OCI-LY7 (cell line): ENCODE measurements around the gene MYBBP1A. TPM values are rescaled to one million over a fixed set of nuclear protein-coding genes. Genes with fewer than 3 reads are reported as not detected.
"Not testable (repeated sequence)": the region's sequence is repeated elsewhere in the genome, so short reads cannot be mapped to it uniquely, and the experiment has no call there.

Experiments used
- Bru-seq: library from RNA; stranded (reverse); fragments of 400-500 nt; gene quantifications from one replicate; lab custom pipeline; 2021; lab: Mats Ljungman, UMichigan
- BruChase-seq, 2 experiments: library from RNA; stranded (reverse); fragments of 400-500 nt; gene quantifications; one replicate each; lab custom pipeline; 2021; lab: Mats Ljungman, UMichigan
- BruUV-seq: library from RNA; stranded (reverse); fragments of 400-500 nt; replicated peaks from 2 replicates; lab custom pipeline; 2021; lab: Mats Ljungman, UMichigan
- CTCF ChIA-PET: fragments of 300-600 bp; sonication (Branson Sonifier 250); formaldehyde crosslinking; loops from one replicate; lab custom pipeline; 2022; ENCODE audit warnings: antibody characterized with exemption; ENCODE audit not compliant: unreplicated experiment; lab: Charles Lee
- POLR2A ChIA-PET: fragments of 300-600 bp; sonication (Branson Sonifier 250); formaldehyde crosslinking; loops from one replicate; lab custom pipeline; 2022; ENCODE audit warnings: antibody characterized with exemption; lab: Charles Lee
- DNase-seq: peaks from one replicate; pipeline ENCODE4 v3.0.0-alpha.2; 2015; ENCODE audit warnings: low spot score
- H2AFZ ChIP-seq: fragments of 200-600 bp; sonication (generic), shearing (Covaris generic); 2 replicates; pipeline ENCODE4 v1.6.1; 2014; ENCODE audit warnings: mild to moderate bottlenecking, antibody characterized with exemption, low read length, moderate library complexity
- H3K27ac ChIP-seq: fragments of 200-600 bp; sonication (generic); 2 replicates; pipeline ENCODE4 v1.5.1; 2014; ENCODE audit warnings: mixed run types, low read depth, mild to moderate bottlenecking, moderate library complexity, low read length, inconsistent platforms; ENCODE audit not compliant: poor library complexity, severe bottlenecking
- H3K36me3 ChIP-seq: fragments of 200-600 bp; sonication (generic); 2 replicates; pipeline ENCODE4 v1.6.1; 2014; ENCODE audit warnings: mild to moderate bottlenecking, antibody characterized with exemption, low read length, moderate library complexity, mixed read lengths; ENCODE audit not compliant: insufficient read depth
- H3K4me1 ChIP-seq: fragments of 200-600 bp; sonication (generic); 2 replicates; pipeline ENCODE4 v1.5.1; 2014; ENCODE audit warnings: mild to moderate bottlenecking, low read length; ENCODE audit not compliant: insufficient read depth, poor library complexity, severe bottlenecking
- H3K4me2 ChIP-seq: fragments of 200-600 bp; sonication (generic); 2 replicates; pipeline ENCODE4 v1.6.1; 2014; ENCODE audit warnings: mild to moderate bottlenecking, low read length
- H3K4me3 ChIP-seq: fragments of 200-600 bp; sonication (generic); 2 replicates; pipeline ENCODE4 v1.5.1; 2014; ENCODE audit warnings: mild to moderate bottlenecking, low read depth, low read length; ENCODE audit not compliant: poor library complexity, severe bottlenecking
- H3K79me2 ChIP-seq: fragments of 200-600 bp; sonication (generic); 2 replicates; pipeline ENCODE4 v1.6.1; 2016; ENCODE audit warnings: low read depth, mild to moderate bottlenecking, low read length, moderate library complexity, mixed read lengths; ENCODE audit not compliant: insufficient read depth
- H3K9me2 ChIP-seq: fragments of 200-600 bp; sonication (generic); 2 replicates; pipeline ENCODE4 v1.6.1; 2016; ENCODE audit warnings: mild to moderate bottlenecking, low read length, mixed read lengths; ENCODE audit not compliant: insufficient read depth
- H3K9me3 ChIP-seq: fragments of 200-600 bp; sonication (generic); 2 replicates; pipeline ENCODE4 v1.6.1; 2014; ENCODE audit warnings: mild to moderate bottlenecking, mixed run types, low read length, mixed read lengths
- H4K20me1 ChIP-seq: fragments of 200-600 bp; sonication (generic); 2 replicates; pipeline ENCODE4 v1.6.1; 2014; ENCODE audit warnings: mild to moderate bottlenecking, antibody characterized with exemption, low read length, moderate library complexity, mixed read lengths; ENCODE audit not compliant: insufficient read depth
- EZH2phosphoT487 ChIP-seq: fragments of 200-600 bp; sonication (generic); IDR thresholded peaks from 2 replicates; pipeline ENCODE4 v1.6.1; 2018; ENCODE audit warnings: low read depth, borderline replicate concordance, mild to moderate bottlenecking, mixed run types, antibody characterized with exemption, low read length, moderate library complexity, mixed read lengths
- intact Hi-C: fragments of 100-400 bp; cut with micrococcal nuclease; formaldehyde crosslinking; loops from one replicate; pipeline ENCODE4 v1.10.0; 2022; ENCODE audit not compliant: unreplicated experiment
- long read RNA-seq: library from polyadenylated mRNA; stranded (forward); transcript quantifications from one replicate; pipeline ENCODE4 v2.0.0, GENCODE V29; 2022
- total RNA-seq, 2 experiments: library from RNA; depleted of rRNA in 1 of 2; stranded (reverse); fragments of >200 nt in 1 of 2; shearing (Covaris generic) in 1 of 2; gene quantifications; 2 replicates each; pipeline ENCODE4 v1.2.3, GENCODE V29; 2014 to 2022
- TF ChIP-seq, protein P1 (sequence below): fragments of 200-600 bp; sonication (generic); conservative IDR thresholded peaks from 2 replicates; pipeline ENCODE4 v1.5.1; 2014; ENCODE audit warnings: mild to moderate bottlenecking, antibody characterized with exemption, low read length, moderate library complexity, mixed read lengths

Gene MYBBP1A, protein sequence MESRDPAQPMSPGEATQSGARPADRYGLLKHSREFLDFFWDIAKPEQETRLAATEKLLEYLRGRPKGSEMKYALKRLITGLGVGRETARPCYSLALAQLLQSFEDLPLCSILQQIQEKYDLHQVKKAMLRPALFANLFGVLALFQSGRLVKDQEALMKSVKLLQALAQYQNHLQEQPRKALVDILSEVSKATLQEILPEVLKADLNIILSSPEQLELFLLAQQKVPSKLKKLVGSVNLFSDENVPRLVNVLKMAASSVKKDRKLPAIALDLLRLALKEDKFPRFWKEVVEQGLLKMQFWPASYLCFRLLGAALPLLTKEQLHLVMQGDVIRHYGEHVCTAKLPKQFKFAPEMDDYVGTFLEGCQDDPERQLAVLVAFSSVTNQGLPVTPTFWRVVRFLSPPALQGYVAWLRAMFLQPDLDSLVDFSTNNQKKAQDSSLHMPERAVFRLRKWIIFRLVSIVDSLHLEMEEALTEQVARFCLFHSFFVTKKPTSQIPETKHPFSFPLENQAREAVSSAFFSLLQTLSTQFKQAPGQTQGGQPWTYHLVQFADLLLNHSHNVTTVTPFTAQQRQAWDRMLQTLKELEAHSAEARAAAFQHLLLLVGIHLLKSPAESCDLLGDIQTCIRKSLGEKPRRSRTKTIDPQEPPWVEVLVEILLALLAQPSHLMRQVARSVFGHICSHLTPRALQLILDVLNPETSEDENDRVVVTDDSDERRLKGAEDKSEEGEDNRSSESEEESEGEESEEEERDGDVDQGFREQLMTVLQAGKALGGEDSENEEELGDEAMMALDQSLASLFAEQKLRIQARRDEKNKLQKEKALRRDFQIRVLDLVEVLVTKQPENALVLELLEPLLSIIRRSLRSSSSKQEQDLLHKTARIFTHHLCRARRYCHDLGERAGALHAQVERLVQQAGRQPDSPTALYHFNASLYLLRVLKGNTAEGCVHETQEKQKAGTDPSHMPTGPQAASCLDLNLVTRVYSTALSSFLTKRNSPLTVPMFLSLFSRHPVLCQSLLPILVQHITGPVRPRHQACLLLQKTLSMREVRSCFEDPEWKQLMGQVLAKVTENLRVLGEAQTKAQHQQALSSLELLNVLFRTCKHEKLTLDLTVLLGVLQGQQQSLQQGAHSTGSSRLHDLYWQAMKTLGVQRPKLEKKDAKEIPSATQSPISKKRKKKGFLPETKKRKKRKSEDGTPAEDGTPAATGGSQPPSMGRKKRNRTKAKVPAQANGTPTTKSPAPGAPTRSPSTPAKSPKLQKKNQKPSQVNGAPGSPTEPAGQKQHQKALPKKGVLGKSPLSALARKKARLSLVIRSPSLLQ (N-terminal part only)
- total RNA-seq (2014; rRNA removed; shearing (Covaris generic)) (137 and 142 TPM in 2 replicates), total RNA-seq (2022) (106 and 131 TPM in 2 replicates), Bru-seq, nascent RNA (percentile 73 among the genes with signal in this experiment), BruChase-seq, experiment 1, labeled RNA remaining after a 6-hour chase (percentile 85 among the genes with signal in this experiment), BruChase-seq, experiment 2, labeled RNA remaining after a 2-hour chase (percentile 84 among the genes with signal in this experiment)
- long read RNA-seq, full-length matches to known transcripts: 84 of 162 reads
- long read RNA-seq, partial matches to known transcripts: 38 of 162 reads
- long read RNA-seq, other reads (novel, unspliced or antisense): 40 of 162 reads

DNA sequence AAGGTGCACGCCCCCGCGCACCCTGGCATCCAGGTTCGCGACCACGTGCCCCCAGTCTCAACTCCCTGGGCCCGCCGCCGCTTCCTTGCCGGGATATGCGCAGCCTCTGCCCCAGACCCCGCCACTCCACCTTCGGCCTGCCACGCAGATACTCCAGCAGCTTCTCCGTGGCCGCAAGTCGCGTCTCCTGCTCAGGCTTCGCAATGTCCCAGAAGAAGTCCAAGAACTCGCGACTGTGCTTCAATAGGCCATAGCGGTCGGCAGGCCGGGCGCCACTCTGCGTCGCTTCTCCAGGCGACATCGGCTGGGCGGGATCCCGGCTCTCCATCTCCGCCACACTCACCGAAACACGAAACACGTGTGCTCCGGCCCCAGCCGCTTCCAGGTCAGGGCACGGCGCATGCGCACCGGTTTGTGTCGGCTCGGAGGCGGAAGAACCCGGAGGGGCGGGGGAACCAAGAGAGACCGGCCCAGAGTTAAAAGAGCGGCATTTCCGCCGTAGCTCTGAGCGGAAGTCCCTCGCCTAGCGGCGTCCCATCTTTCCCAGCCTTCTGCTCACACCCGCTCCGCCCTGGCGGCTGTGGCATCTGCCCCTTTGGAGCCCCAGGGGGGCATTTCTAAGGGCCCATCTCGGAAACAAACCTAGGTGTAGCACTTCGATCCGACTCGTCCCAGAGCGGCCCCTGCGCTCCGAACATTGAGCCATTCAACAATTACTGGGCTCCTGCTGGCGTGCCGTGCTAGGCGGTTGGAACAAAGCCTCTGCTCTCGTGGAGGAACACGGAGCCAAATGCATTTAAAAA is at the start of gene MYBBP1A:
Gene MYBBP1A, minus strand, starts transcription at position 388 of the 803 bp plus-strand sequence. Its CDS starts 60 bp downstream, at position 328.
- intact Hi-C loops: loop anchor here (2.0 to 5.0 kb wide), 3 partner anchors 32 to 413 kb away; partner anchors contain the start of genes CYB5D2 and ZZEF1
- peak within 1 kb of the TSS; percentile 68 for H3K27ac ChIP-seq
- peaks cover 28% of the 10 kb centered on the region for H3K79me2 ChIP-seq
- no peaks in the 10 kb centered on the region for H3K9me3 ChIP-seq
- H3K9me2 ChIP-seq: no peaks in the 10 kb centered on the region
- POLR2A ChIA-PET: interaction anchor here (0.7 to 1.1 kb wide), 2 partner anchors 11 to 149 kb away, joined by 4 read pairs; no protein-coding TSS in a partner anchor
- CTCF ChIA-PET: no interaction called here
- peaks cover 48% of the 10 kb centered on the region for H3K36me3 ChIP-seq
- H2AFZ ChIP-seq: peak within 1 kb of the TSS; percentile 72
- peak within 1 kb of the TSS; percentile 96 for H3K4me3 ChIP-seq
- peaks cover 26% of the 10 kb centered on the region for H3K4me1 ChIP-seq
- H4K20me1 ChIP-seq: no peaks in the 10 kb centered on the region
- TF ChIP-seq EZH2phosphoT487: no peak
- TF ChIP-seq, protein P1, sequence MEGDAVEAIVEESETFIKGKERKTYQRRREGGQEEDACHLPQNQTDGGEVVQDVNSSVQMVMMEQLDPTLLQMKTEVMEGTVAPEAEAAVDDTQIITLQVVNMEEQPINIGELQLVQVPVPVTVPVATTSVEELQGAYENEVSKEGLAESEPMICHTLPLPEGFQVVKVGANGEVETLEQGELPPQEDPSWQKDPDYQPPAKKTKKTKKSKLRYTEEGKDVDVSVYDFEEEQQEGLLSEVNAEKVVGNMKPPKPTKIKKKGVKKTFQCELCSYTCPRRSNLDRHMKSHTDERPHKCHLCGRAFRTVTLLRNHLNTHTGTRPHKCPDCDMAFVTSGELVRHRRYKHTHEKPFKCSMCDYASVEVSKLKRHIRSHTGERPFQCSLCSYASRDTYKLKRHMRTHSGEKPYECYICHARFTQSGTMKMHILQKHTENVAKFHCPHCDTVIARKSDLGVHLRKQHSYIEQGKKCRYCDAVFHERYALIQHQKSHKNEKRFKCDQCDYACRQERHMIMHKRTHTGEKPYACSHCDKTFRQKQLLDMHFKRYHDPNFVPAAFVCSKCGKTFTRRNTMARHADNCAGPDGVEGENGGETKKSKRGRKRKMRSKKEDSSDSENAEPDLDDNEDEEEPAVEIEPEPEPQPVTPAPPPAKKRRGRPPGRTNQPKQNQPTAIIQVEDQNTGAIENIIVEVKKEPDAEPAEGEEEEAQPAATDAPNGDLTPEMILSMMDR: peak; percentile 33
- no TSS peak for BruUV-seq
- H3K4me2 ChIP-seq: peak within 1 kb of the TSS; percentile 86
- peak; percentile 98 for DNase-seq

DNA sequence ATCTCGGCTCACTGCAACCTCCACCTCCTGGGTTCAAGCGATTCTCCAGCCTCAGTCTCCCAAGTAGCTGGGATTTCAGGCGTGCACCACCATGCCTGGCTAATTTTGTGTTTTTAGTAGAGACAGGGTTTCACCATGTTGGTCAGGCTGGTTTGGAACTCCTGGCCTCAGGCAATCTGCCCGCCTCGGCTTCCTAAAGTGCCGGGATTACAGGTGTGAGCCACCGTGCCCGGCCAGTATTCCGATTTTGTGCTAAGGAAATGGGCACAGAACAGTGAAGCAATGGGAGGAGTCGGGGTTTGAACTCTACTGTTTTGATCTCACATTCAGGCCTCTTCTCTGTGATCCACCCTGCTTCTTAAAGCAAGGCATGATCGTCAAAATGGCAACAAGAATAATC is 49.6 kb upstream of the MYBBP1A start:
- CTCF ChIA-PET, H3K4me1 ChIP-seq, H4K20me1 ChIP-seq, H2AFZ ChIP-seq, H3K9me3 ChIP-seq, H3K4me2 ChIP-seq, H3K9me2 ChIP-seq, DNase-seq, BruUV-seq, H3K27ac ChIP-seq, H3K4me3 ChIP-seq, H3K36me3 ChIP-seq, intact Hi-C loops, H3K79me2 ChIP-seq: not testable (repeated sequence)
- POLR2A ChIA-PET: interaction anchor here (0.7 kb wide), 1 partner anchor 474 kb away, joined by 7 read pairs; no protein-coding TSS in a partner anchor
